ENCODE measurements around the gene RPL12. TPM values are rescaled to one million over a fixed set of nuclear protein-coding genes. Genes with fewer than 3 reads are reported as not detected.

RPL12 gene
- total and polyA plus RNA-seq, 2 of the 13 experiments (the other 11 are each of a cell fraction or from before 2014, with no cell fraction given) = 1,551 to 2,590 TPM

- TF ChIP-seq CAMTA2 (CRISPR knock-in tag; IDR thresholded peaks at IDR 0.05; ENCODE audit: borderline replicate concordance) (no peak), SIN3B (IDR thresholded peaks at IDR 0.05; ENCODE audit: low read length) (peak; percentile 48; the same call in 1 of the 2 replicates), MIXL1 (CRISPR knock-in tag; IDR thresholded peaks at IDR 0.05) (peak; percentile 65; the same call in 1 of the 2 replicates), ATF3 (CRISPR knock-in tag; IDR thresholded peaks at IDR 0.05) (0 out of 2 replicates have a peak, but pooled peaks have one; percentile 54), ZFY (CRISPR knock-in tag; IDR thresholded peaks at IDR 0.05) (peak; percentile 94), RNF2 (conservative IDR thresholded peaks at IDR 0.05; ENCODE audit: low read depth) (peak; percentile 67), ZNF362 (CRISPR knock-in tag; IDR thresholded peaks at IDR 0.05; ENCODE audit: borderline replicate concordance) (peak; percentile 61; the same call in 1 of the 2 replicates), SMARCC2 (IDR thresholded peaks at IDR 0.05) (no peak), ETV6 (CRISPR knock-in tag; conservative IDR thresholded peaks at IDR 0.05) (0 out of 2 replicates have a peak, but pooled peaks have one; percentile 30), CEBPB (IDR thresholded peaks at IDR 0.05; ENCODE audit: borderline replicate concordance, low read depth, low read length) (no peak), SMAD3 (CRISPR knock-in tag; IDR thresholded peaks at IDR 0.05) (peak; percentile 84; the same call in 1 of the 2 replicates), KDM1A (CRISPR knock-in tag; IDR thresholded peaks at IDR 0.05) (no peak), MED1 (CRISPR knock-in tag; IDR thresholded peaks at IDR 0.05) (peak; percentile 81), MED13 (CRISPR knock-in tag; IDR thresholded peaks at IDR 0.05) (0 out of 2 replicates have a peak, but pooled peaks have one; percentile 29), GMEB1 (CRISPR knock-in tag; IDR thresholded peaks at IDR 0.05; ENCODE audit: borderline replicate concordance) (peak; percentile 75), BCL3 (CRISPR knock-in tag; IDR thresholded peaks at IDR 0.05) (no peak), FOXK1 (CRISPR knock-in tag; IDR thresholded peaks at IDR 0.05; ENCODE audit: borderline replicate concordance, low read depth) (peak; percentile 47; the same call in 1 of the 2 replicates), MATR3 (CRISPR knock-in tag; IDR thresholded peaks at IDR 0.05) (no peak), TBL1XR1 (IDR thresholded peaks at IDR 0.05; ENCODE audit: borderline replicate concordance, low read length, partially characterized antibody) (peak; percentile 84), SYNCRIP (IDR thresholded peaks at IDR 0.05; ENCODE audit: insufficient read depth, low read depth, low read length) (no peak), ARNT2 (CRISPR knock-in tag; IDR thresholded peaks at IDR 0.05; ENCODE audit: low read depth) (peak; percentile 99; the same call in 1 of the 2 replicates), ZNF468 (CRISPR knock-in tag; IDR thresholded peaks at IDR 0.05) (no peak), SP1 (IDR thresholded peaks at IDR 0.05) (peak; percentile 84; the same call in 1 of the 2 replicates), SP1 (CRISPR knock-in tag; IDR thresholded peaks at IDR 0.05) (peak; percentile 76)
Observed at GRCh38 chr9:127450830-127451607, at the start of gene RPL12, which contains the start of gene LRSAM1 (continued).

Measured in HepG2 (cell line).